Activated CD4-positive, alpha-beta T cell treated with anti-CD3 and anti-CD28 coated beads, Interleukin-2, amount 10 ng/mL, durations not matched to agents 24 days and 14 days (primary cell): ENCODE measurements around the gene CXorf58. TPM values are rescaled to one million over a fixed set of nuclear protein-coding genes. Genes with fewer than 3 reads are reported as not detected.
"Not testable (repeated sequence)": the region's sequence is repeated elsewhere in the genome, so short reads cannot be mapped to it uniquely, and the experiment has no call there.

Source experiments
- DNase-seq: peaks from one replicate; pipeline ENCODE4 v3.0.0; 2022
- H3K27ac Mint-ChIP-seq: one replicate; pipeline ENCODE4 v1.8.0; 2022; ENCODE audit warnings: mild to moderate bottlenecking, mixed read lengths
- H3K27me3 Mint-ChIP-seq: one replicate; pipeline ENCODE4 v1.8.0; 2022; ENCODE audit warnings: mixed read lengths
- H3K36me3 Mint-ChIP-seq: one replicate; pipeline ENCODE4 v1.8.0; 2022; ENCODE audit warnings: low read depth, mild to moderate bottlenecking, mixed read lengths
- H3K4me1 Mint-ChIP-seq: one replicate; pipeline ENCODE4 v1.8.0; 2021; ENCODE audit warnings: mixed read lengths
- H3K4me3 Mint-ChIP-seq: one replicate; pipeline ENCODE4 v1.8.0; 2022; ENCODE audit warnings: mild to moderate bottlenecking, moderate library complexity, mixed read lengths
- H3K9me3 Mint-ChIP-seq: one replicate; pipeline ENCODE4 v1.8.0; 2021; ENCODE audit warnings: mixed read lengths
- intact Hi-C: fragments of 100-400 bp; cut with micrococcal nuclease; formaldehyde crosslinking; loops from one replicate; pipeline ENCODE4 v1.15.1; 2023
- total RNA-seq: library from RNA; stranded (reverse); gene quantifications from 2 replicates; pipeline ENCODE4 v1.2.3, GENCODE V29; 2022

CXorf58 gene
- total RNA-seq, 1 donor from 2014 or later = not detected

DNA sequence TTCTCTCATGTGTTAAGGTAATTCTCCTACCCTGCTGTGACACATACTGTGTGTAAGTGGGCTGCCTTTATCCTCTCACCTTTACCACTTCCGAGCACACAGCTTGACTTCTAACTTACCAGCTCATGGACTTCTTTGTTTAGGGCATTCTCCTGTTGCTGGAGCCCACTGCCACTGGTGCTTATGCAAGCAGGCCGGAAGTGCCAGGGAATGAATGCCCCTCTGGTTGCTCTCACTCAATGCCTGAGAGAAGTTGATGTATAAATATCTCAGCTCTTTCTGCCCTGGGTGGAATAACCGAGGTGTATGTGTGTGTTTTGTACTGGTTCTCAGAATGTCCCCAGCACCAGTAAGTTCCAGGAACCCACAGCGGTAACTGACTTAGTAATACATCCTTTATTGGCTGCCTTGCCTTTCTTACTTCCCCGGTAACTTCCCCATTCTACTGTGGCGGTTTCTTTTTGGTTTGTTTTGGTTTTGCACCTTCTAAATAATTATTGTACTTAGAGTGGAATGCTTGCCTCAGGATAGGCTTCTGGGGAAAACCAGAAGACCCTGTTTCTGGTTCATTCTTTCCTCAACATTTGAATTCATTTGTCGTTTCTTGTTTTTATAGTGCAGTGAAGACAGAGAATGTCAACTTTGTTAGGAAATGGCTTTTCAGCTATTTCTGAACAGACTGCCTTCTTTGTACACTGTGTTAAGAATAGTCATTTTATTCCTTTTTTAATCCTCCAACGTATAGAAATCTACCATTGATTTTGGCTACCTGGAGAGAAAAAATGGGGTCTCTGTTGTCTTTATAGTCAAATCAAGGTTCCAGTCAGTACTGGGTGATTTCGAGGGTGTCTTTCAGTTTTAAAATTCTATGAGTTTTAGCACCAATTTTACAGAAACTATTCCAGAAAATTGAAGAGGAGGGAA, 45.4 kb downstream of the CXorf58 start:
- Mint-ChIP-seq H3K4me3 (peak overlapping the region; percentile 89), H3K9me3 (no peaks in the 10 kb centered on the region), H3K27ac (peak overlapping the region; percentile 97), H3K36me3 (peaks cover 3% of the 10 kb centered on the region), H3K27me3 (no peaks in the 10 kb centered on the region), H3K4me1 (peaks cover 12% of the 10 kb centered on the region)
- peak; percentile 83 for DNase-seq
- intact Hi-C loops = loop anchor here (1.0 to 5.0 kb wide), 5 partner anchors 45 to 291 kb away; partner anchors contain the start of genes CXorf58, KLHL15 and PRDX4

- no peaks in the 10 kb centered on the region for H3K9me3 Mint-ChIP-seq
- peak; percentile 56 for DNase-seq
- no peaks in the 10 kb centered on the region for H3K27me3 Mint-ChIP-seq
- intact Hi-C loops = loop anchor here (1.0 to 5.0 kb wide), 5 partner anchors 46 to 292 kb away; partner anchors contain the start of genes CXorf58, KLHL15 and PRDX4
- peaks cover 12% of the 10 kb centered on the region for H3K4me1 Mint-ChIP-seq
- H3K36me3 Mint-ChIP-seq = no peaks in the 10 kb centered on the region
- peak overlapping the region; percentile 89 for H3K4me3 Mint-ChIP-seq
- peak overlapping the region; percentile 97 for H3K27ac Mint-ChIP-seq
Observed at GRCh38 chrX:23953908-23954269, 46.1 kb downstream of the CXorf58 start.

DNA sequence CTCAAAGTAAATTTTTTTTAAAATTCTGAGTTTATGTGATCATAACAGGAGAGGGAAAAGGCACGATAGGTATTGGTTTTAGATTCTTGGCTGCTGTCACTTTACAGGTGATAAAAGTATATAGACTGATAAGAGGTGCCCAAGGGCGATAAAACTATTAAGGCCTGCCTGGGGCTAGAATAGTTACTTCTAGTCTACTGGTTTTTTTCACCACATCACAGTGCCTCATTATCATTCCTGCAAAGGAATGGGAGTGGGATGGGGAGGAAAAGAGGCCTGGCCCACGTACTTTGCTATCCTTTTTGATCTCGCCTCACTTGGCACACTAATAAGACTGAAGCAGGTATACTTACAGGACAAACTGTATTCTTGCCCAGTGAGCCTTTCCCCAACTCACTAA, 46.6 kb downstream of the CXorf58 start:
- no peaks in the 10 kb centered on the region for H3K27me3 Mint-ChIP-seq
- H3K36me3 Mint-ChIP-seq = no peaks in the 10 kb centered on the region
- intact Hi-C loops = loop anchor here (5.0 kb wide), 1 partner anchor 73 kb away; the partner anchor contains the start of gene KLHL15
- peaks cover 12% of the 10 kb centered on the region for H3K4me1 Mint-ChIP-seq
- no peaks in the 10 kb centered on the region for H3K9me3 Mint-ChIP-seq
- peak overlapping the region; percentile 21 for H3K4me3 Mint-ChIP-seq
- no peak overlapping the region for H3K27ac Mint-ChIP-seq
- DNase-seq = no peak

DNA sequence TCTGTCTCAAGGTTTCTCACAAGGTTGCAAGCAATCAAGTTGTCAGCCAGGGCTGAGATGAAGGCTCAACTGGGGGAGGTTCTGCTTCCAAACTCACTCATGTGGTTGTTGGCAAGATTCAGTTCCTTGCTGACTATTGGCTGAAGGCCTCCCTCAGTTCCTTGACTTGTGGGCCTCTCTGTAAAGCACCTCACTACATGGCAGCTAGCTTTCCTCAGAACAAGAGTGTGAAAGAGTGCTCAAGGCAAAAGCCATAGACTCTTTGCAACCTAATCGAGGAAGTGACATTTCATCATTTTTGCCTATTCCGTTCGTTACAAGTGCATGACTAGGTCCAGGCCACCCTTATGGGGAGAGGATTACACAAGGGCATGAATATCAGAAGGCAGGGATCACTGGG, 52.0 kb downstream of the CXorf58 start:
- Mint-ChIP-seq H3K27ac (peak overlapping the region; percentile 61), H3K9me3 (no peaks in the 10 kb centered on the region), H3K36me3 (no peaks in the 10 kb centered on the region), H3K4me3 (no peak overlapping the region), H3K4me1 (peaks cover 5% of the 10 kb centered on the region), H3K27me3 (no peaks in the 10 kb centered on the region)
- DNase-seq = peak; percentile 60
- intact Hi-C loops = no loop called here

DNA sequence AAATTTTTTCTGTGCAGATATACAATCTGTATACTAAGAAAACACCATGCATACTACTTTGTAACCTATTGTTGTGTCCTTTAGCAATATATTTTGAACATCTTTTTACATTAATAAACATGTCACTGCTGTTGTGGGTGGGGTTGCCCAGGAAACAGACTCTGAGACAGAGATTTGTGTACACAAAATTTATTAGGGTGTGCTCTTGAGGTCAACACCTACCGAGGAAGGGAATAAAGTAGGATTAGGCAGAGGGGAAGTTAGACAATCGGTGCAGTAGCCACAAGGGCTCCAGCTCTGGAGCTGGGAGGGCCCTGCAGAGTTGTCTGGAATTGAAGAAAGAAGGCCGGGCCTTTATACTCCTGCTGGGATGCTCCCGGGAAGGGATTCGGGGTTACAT, 56.4 kb downstream of the CXorf58 start:
- Mint-ChIP-seq H3K27me3 (no peaks in the 10 kb centered on the region), H3K9me3 (no peaks in the 10 kb centered on the region), H3K4me3 (no peak overlapping the region), H3K27ac (no peak overlapping the region), H3K4me1 (peaks cover 5% of the 10 kb centered on the region), H3K36me3 (no peaks in the 10 kb centered on the region)
- DNase-seq = no peak
- intact Hi-C loops = no loop called here

- intact Hi-C loops, H3K27me3 Mint-ChIP-seq, DNase-seq, H3K27ac Mint-ChIP-seq, H3K36me3 Mint-ChIP-seq, H3K4me3 Mint-ChIP-seq, H3K4me1 Mint-ChIP-seq, H3K9me3 Mint-ChIP-seq: not testable (repeated sequence)
Observed at GRCh38 chrX:23965630-23966029, 57.8 kb downstream of the CXorf58 start.

DNA sequence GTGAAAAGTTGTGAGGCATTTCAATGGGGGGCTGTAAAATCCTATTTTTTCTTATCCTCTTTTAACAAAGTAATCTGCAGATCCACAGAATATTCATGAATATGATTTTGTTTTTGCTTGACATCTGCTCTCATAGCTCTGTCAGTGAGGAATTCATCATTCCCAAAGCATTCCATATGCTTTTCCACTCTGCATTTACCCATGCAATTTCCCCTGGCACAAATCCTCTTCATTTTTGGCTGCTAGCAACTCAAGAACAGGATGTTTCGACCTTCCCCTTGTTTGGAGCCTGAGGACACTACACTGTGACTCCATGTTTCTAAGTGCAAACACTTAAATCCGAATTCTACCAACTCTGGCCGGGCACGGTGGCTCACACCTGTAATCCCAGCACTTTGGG, 70.7 kb downstream of the CXorf58 start:
- no peaks in the 10 kb centered on the region for H3K4me1 Mint-ChIP-seq
- no peaks in the 10 kb centered on the region for H3K27me3 Mint-ChIP-seq

GRCh38 chrX:23980011-23980441, 72.2 kb downstream of the CXorf58 start:
- Mint-ChIP-seq H3K4me3 (no peak overlapping the region), H3K9me3 (no peaks in the 10 kb centered on the region), H3K27me3 (no peaks in the 10 kb centered on the region), H3K36me3 (peaks cover 10% of the 10 kb centered on the region), H3K27ac (no peak overlapping the region), H3K4me1 (peaks cover 2% of the 10 kb centered on the region)
- no peak for DNase-seq
- intact Hi-C loops = no loop called here

More for the DNA sequence above, 70.7 kb downstream of the CXorf58 start:
- Mint-ChIP-seq H3K4me3 (no peak overlapping the region), H3K9me3 (no peaks in the 10 kb centered on the region), H3K36me3 (peaks cover 9% of the 10 kb centered on the region), H3K27ac (no peak overlapping the region)
- no peak for DNase-seq
- intact Hi-C loops = no loop called here

GRCh38 chrX:23981222-23981621, 73.4 kb downstream of the CXorf58 start:
- no peak for DNase-seq
- Mint-ChIP-seq H3K4me1 (peaks cover 2% of the 10 kb centered on the region), H3K9me3 (no peaks in the 10 kb centered on the region), H3K27ac (no peak overlapping the region), H3K4me3 (no peak overlapping the region), H3K36me3 (peaks cover 13% of the 10 kb centered on the region), H3K27me3 (no peaks in the 10 kb centered on the region)
- intact Hi-C loops = no loop called here

- intact Hi-C loops = no loop called here
- Mint-ChIP-seq H3K27ac (no peak overlapping the region), H3K4me1 (peaks cover 2% of the 10 kb centered on the region), H3K9me3 (no peaks in the 10 kb centered on the region), H3K27me3 (no peaks in the 10 kb centered on the region), H3K36me3 (peaks cover 15% of the 10 kb centered on the region), H3K4me3 (no peak overlapping the region)
- DNase-seq = no peak
Observed at GRCh38 chrX:23981711-23982110, 73.9 kb downstream of the CXorf58 start.

DNA sequence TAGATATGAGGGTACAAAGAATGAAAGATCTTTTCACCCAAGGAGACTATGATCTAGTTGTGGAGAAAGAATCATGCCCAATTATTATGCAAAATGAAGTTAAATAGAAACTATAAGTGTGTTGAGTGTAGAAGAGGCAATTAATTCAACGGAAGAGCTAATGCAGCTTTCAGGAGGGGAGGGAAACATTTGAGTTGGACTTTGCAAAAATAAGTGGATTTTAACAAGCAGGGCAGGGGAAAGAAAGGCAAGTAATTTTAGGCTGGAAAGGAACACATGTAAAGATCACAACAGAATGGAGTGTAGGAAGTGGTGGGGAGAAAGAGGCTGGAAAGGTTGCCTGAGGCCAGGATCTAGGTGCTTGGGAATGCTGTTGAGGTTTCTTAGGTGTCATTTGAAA, 75.1 kb downstream of the CXorf58 start:
- H3K4me3 Mint-ChIP-seq = no peak overlapping the region
- no peaks in the 10 kb centered on the region for H3K9me3 Mint-ChIP-seq
- peaks cover 2% of the 10 kb centered on the region for H3K4me1 Mint-ChIP-seq
- DNase-seq = no peak
- intact Hi-C loops = no loop called here
- H3K36me3 Mint-ChIP-seq = peaks cover 19% of the 10 kb centered on the region
- no peaks in the 10 kb centered on the region for H3K27me3 Mint-ChIP-seq
- H3K27ac Mint-ChIP-seq = no peak overlapping the region

Other genes starting within 250 kb of the CXorf58 start
- 76.4 and 80.3 TPM in 2 replicates for gene PRDX4, start 240.5 kb upstream of the CXorf58 start, total RNA-seq
- 53.3 and 54.6 TPM in 2 replicates for gene ACOT9, start 164.7 kb upstream of the CXorf58 start, total RNA-seq
- 58.3 and 59.9 TPM in 2 replicates for gene SAT1, start 124.8 kb upstream of the CXorf58 start, total RNA-seq
- gene APOO, start 68 bp upstream of the CXorf58 start, total RNA-seq = 27.1 and 33.7 TPM in 2 replicates
- 9.8 and 10.2 TPM in 2 replicates for gene KLHL15, start 119.2 kb downstream of the CXorf58 start, total RNA-seq
- gene EIF2S3, start 146.9 kb downstream of the CXorf58 start, total RNA-seq = 207 and 214 TPM in 2 replicates
- gene ZFX, start 241.7 kb downstream of the CXorf58 start, total RNA-seq = 38.8 and 49.9 TPM in 2 replicates